NCI-H1436 (cell line): Measurements from ENCODE around the gene NPBWR2.
"Not testable (repeated sequence)": the region's sequence is repeated elsewhere in the genome, so short reads cannot be mapped to it uniquely, and the experiment has no call there.

Source experiments
- DNase-seq: peaks from one replicate; lab custom pipeline; 2025; lab: John Stamatoyannopoulos, UW

Gene NPBWR2

GRCh38 chr20:64144144-64144912 is 37.0 kb upstream of the NPBWR2 start:
- DNase-seq = no peak

- no peak for DNase-seq
Measured at GRCh38 chr20:64143018-64143801, 35.8 kb upstream of the NPBWR2 start.

GRCh38 chr20:64142590-64142989 is 35.2 kb upstream of the NPBWR2 start:
- no peak for DNase-seq

GRCh38 chr20:64140956-64141355 is 33.6 kb upstream of the NPBWR2 start:
- DNase-seq = no peak

GRCh38 chr20:64140061-64140931 is 32.9 kb upstream of the NPBWR2 start:
- no peak for DNase-seq

- no peak for DNase-seq
Measured at GRCh38 chr20:64139199-64140060, 32.1 kb upstream of the NPBWR2 start.

- DNase-seq = no peak
Measured at GRCh38 chr20:64138276-64138815, 31.0 kb upstream of the NPBWR2 start.

- no peak for DNase-seq
Measured at GRCh38 chr20:64137598-64138031, 30.2 kb upstream of the NPBWR2 start.

GRCh38 chr20:64136004-64136710 is 28.8 kb upstream of the NPBWR2 start:
- DNase-seq = no peak

- not testable (repeated sequence) for DNase-seq
Measured at GRCh38 chr20:64134744-64135143, 27.4 kb upstream of the NPBWR2 start.

- DNase-seq = no peak
Measured at GRCh38 chr20:64133951-64134407, 26.6 kb upstream of the NPBWR2 start.

- no peak for DNase-seq
Measured at GRCh38 chr20:64131406-64131805, 24.0 kb upstream of the NPBWR2 start.

GRCh38 chr20:64130876-64131275 is 23.5 kb upstream of the NPBWR2 start:
- no peak for DNase-seq

- no peak for DNase-seq
Measured at GRCh38 chr20:64130271-64130670, 22.9 kb upstream of the NPBWR2 start.

GRCh38 chr20:64129146-64129782 is 21.9 kb upstream of the NPBWR2 start:
- DNase-seq = no peak

GRCh38 chr20:64123517-64123916 is 16.2 kb upstream of the NPBWR2 start:
- DNase-seq = not testable (repeated sequence)

- DNase-seq = not testable (repeated sequence)
Measured at GRCh38 chr20:64122927-64123326, 15.6 kb upstream of the NPBWR2 start.

GRCh38 chr20:64121586-64121985 is 14.2 kb upstream of the NPBWR2 start:
- no peak for DNase-seq

GRCh38 chr20:64119681-64120341 is 12.4 kb upstream of the NPBWR2 start:
- DNase-seq = no peak
